Embryonic facial prominence (tissue), 1 donor: ENCODE results near the gene ANKMY1.

Experiments used
- DNase-seq: peaks from one replicate; pipeline ENCODE4 v3.0.0-alpha.2; 2016; ENCODE audit errors: extremely low spot score

ANKMY1 gene

GRCh38 chr2:240557808-240558207 lies at the start of gene ANKMY1:
Gene ANKMY1 (minus strand): TSS chr2:240557988. CDS start chr2:240557335, 653 bp downstream.
- DNase-seq = no peak

DNA sequence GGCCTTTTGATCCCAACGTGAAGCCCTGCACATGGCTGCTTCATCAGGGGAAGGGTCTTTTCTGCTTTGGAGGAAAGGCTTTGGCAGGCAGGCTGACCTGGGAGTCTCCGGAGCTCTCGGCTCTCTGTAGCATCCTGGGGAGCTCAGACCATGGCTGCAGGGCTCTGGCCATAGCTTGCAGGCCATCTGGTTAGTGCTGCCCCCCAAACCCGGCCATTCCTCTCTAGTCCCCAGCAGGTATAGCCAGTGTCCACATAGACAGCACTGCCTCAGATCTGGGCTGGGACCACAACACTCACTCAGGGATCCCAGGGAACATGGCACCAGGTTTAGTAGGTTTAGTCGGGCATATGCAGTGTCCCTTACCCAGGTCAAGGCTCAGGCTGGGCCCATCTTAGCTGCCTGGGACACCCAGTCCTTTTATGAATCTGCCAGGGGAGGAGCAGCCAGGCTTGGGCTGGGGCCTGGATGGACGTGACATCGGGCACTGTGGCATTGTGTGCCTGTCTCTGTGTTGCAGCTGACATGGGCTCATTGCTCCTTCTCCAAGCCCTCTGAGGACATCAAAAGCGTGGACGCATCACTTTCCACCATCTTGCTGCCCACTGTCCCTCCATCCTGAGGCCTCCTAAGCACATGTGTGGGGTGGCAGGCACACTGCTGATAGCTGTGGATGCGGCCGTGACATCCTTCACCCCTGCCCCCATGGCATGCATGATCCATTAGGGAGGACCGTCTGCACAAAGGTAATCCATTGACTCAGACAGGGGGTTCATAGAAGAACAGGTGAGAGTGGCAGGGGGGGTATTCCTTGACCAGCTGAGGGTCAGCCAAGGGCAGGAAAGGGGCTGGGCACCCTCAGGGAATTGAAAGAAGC lies 48.3 kb upstream of the ANKMY1 start:
- no peak for DNase-seq

GRCh38 chr2:240604939-240605716 lies 47.3 kb upstream of the ANKMY1 start:
- no peak for DNase-seq

GRCh38 chr2:240604291-240604938 lies 46.6 kb upstream of the ANKMY1 start:
- DNase-seq = no peak

DNA sequence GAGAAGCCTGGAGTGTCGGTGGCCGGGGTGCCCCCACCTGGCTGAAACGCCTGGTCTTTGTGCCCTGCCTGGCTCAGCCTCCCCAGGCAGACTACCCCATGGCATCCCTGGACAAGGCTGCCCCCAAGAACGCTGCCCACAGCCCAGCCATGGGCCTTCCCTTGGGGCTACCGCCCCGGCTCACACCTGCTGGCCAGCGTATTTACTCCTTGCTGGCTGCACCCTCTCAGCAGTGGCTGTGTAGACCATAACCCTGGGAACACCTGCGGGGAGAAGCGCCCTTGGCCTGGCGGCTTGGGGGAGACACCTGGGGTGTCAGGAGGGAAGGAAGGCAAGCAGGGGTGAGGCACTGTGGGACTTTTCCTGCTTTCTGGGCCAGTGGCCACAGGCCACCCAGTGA lies 46.1 kb upstream of the ANKMY1 start:
- DNase-seq = no peak

DNA sequence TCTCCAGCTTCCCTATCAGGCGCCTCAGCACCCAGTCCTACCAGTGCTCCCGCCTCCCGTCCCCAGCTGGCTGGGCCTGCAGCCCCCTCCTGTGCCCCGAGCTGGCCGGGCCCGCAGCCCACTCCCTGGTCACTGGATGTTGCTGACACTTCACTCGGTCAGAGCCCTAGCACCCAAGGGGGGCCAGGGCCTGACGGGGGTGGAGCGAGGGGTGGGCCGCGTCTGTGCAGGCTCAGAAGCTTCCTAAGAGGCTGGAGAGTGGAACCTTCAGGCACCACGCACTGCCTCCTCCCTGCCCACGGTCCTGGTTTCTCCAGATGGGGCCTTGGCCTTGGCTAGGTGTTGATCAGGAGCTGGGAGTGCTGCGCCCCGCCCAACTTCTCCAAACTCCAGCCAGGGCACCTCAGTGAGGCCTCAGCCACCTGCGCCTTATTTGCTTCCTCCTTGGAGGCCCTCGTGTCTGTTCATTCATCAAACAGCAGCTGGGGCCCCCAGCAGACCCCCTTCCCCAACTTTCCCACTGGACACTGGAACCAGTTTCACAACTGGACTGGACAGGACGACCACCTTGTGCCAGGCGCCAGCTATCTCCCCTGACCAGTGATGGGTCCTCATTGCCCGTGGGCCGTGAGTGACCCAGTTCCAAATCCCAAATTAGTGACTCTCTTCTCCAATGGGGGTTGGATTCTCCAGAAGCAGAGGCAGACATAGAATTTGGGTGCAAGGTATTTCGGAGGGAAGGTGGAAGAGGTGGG lies 45.5 kb upstream of the ANKMY1 start:
- DNase-seq = no peak

GRCh38 chr2:240602266-240603050 lies 44.7 kb upstream of the ANKMY1 start:
- no peak for DNase-seq

GRCh38 chr2:240601831-240602160 lies 44.0 kb upstream of the ANKMY1 start:
- no peak for DNase-seq

DNA sequence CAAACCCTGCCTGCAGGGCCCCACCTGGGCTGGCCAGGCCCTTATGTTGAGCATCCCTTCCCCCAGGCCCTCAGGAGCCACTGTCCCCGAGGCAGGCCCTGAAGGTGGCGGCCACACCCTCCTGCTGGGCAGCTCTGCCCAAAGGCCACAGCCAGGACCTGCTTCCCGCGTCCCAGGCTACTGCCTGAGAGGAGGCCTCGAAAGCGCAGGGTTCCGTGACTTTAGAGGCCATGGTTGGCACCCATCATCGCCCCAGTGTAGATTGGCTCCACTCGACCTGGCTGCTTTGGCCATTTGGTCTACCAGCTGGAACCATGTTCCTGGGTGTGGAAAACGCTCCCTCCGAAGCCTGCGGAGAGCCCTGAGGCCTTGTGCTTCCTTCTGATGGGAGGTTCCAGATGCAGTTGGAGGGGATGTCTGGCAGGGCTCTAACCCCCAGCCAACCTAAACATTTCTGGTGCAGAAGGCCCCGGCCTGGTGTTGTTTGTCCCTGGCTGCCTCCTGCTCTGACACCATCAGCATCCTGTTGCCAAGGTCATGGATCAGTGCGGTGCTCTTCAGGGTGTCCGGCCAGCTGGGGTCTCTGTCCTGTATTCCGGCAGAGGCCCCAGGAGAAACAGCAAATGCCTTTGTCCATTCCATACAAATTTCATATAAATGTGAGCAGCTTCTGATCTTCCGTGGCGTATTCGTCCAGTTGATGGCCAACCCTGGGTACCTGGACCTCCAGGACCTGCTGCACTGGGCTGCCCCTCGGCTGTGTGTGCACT lies 43.5 kb upstream of the ANKMY1 start:
- no peak for DNase-seq

DNA sequence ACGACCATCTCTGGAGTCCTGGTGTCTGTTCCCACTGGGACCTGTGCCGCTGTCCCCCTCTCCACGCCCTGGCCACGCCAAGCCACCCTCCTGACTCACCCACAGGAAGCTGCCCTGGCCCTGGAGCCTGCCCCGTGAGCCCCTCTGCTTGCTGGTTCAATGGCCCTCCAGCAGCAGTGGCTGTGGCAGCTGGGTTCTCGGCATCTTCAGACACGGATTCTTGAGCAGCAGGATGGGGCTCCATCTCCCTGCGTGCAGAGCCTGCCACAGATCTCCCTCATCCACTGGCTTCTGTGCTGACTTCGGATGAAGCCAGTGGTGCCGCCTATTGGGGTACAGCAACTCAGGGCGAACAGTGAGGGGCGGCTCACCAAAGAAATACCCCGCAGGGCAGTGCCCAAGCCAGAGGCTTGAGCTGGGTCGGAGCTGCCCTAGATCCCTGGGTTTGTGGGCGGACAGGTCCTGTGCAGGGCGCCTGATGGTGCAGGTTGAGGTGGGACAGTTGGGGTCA lies 42.7 kb upstream of the ANKMY1 start:
- DNase-seq = no peak

- no peak for DNase-seq
Measured at GRCh38 chr2:240599141-240599583, 41.4 kb upstream of the ANKMY1 start.

- DNase-seq = no peak
Measured at GRCh38 chr2:240598311-240598911, 40.6 kb upstream of the ANKMY1 start.

DNA sequence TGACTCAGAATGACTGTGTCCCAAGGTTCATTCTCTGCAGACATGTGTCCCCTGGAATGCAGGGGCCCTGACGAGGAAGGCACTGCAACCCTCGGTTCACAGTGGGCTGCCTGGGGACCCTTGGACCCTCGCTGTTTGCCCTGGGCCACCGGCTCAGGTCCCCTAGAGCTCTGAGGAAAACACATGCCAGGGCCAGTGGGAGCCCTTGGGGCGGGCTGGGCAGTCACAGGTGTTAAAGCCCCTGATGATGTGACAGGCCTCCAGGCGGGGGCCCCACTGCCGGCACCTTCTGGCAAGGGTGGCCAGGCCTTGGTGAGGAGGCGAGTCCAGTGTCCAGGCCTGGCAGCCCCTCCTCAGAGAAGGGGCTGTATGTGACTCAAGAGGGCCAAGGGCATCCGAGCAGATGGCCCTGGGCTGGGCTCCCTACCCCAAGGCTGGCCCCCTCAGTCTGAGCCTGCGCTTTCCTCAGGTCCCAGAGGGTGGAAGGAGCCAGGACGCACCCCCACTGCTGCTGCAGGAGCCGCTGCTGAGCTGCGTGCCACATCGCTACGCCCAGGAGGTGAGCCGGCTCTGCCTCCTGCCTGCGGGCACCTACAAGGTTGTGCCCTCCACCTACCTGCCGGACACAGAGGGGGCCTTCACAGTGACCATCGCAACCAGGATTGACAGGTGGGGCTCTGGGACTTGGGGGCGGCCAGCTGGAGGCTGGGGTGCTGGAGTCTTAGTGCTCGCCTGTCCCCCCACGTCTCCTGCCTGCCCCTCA lies 39.8 kb upstream of the ANKMY1 start:
- no peak for DNase-seq

DNA sequence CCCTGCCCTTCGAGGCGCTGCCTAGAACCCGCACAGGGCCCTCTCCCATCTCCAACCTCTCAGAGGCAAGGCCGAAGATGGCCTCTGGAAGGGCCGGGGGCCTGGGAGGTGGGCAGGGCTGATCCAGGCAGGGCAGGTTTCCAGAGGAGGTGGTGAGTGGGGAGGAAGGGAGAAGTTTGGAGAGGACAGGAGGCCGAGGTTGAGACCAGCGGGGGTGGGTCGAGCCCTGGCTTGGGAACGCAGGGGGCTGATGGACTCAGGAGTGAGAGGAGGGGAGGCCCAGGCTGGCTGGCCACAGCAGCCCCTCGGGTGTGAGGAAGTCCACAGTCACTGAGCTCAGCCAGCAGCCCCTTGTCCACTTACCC lies 39.2 kb upstream of the ANKMY1 start:
- DNase-seq = no peak

DNA sequence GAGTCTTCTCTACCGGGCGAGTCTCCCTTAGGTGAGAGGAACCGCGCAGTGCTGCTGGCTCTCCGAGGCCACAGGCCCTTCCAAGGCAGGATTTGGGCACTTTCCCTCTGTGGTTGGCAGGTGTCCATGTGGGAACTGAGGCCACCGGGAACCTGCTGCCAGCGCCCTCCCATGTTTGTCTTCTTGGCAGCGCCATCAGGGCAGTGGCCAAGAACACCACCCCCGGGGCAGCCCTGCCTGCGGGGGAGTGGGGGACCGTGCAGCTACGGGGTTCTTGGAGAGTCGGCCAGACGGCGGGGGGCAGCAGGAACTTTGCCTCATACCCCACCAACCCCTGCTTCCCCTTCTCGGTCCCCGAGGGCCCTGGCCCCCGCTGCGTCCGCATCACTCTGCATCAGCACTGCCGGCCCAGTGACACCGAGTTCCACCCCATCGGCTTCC lies 38.7 kb upstream of the ANKMY1 start:
- DNase-seq = no peak

DNA sequence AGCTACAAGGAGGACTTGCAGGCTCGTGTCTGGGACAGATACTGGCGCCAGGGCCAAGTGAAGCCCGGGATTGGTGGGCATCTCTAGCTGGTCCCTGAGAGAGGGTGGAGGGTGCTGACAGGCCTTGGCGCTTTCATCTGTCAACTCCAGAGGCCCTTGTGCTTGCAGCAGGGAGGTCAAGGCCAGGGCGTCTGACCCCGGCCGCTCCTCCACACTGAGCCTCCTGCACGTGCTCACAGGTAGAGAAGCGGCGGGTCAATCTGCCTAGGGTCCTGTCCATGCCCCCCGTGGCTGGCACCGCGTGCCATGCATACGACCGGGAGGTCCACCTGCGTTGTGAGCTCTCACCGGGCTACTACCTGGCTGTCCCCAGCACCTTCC lies 38.3 kb upstream of the ANKMY1 start:
- no peak for DNase-seq

DNA sequence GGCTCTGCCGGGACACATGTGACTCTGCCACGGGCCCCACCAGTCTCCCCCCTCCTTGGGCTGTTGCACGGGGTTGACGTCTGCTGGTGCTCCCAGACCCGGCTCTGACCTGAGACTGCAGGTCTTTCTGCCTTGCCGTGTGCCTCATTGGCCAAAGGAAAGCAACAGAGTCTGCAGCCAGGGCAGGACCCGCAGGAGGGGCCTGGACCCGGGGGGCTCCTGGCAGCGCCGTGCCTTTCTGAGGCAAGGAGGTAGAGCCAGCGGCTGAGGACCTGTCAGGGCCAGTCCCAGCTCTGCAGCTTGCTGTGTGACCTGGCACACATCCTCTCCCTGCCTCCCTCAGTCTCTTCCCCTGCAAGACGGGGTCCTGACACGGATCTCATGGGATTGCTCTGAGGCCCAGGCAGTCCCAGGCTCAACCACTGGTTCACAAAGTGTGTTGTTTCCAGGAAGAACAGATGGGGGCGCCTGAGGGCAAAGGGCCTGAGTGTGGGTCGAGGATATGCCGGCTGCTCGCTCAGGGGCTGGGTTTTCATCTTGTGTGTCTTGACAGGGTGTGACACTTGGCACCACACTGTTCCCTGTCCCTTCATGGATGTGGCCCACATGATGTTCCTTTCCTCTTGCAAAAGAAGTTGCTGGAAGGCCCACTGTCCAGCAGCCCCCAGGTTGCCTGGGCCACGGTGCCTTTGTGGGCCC lies 37.7 kb upstream of the ANKMY1 start:
- no peak for DNase-seq
